Measurements from ENCODE around the gene RASSF4.

DNA sequence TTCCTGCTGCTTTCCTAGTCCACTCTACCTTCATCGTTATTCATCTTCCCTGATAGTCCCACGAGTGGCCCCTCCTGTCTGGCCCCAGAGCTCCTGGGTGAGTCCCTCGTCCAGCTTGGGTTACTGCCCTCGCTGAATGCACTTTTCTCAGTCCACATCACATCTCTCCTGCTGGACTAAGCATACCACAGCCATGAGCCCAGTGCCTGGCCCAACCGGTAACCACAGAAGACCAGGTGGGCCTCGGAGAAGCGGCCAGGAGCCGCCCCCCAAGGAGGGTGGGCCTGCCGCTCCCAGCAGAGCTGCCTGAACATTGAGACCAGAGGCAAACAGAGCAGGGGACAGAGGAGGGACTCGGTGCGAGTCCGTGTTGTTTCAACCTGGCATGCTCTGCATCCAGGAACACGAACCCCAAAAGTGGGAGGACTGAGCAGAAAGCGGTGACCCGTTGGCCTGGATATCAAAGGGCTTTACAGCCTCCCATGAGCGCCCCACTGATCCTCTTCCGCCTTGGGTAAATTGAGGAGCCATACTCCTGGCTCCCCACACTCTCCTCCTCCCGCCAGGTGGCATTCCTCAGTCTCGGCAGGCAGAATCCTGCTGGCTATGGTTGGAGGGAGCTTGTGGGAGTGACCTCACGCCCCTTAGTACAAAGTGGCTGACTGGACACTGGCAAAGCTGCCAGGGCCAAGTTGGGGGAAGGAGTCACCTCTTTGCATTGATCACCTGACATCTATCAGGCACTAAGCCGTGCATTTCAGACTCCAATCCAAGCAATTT lies 35.2 kb upstream of the RASSF4 start:
- TF ChIP-seq, protein P1, sequence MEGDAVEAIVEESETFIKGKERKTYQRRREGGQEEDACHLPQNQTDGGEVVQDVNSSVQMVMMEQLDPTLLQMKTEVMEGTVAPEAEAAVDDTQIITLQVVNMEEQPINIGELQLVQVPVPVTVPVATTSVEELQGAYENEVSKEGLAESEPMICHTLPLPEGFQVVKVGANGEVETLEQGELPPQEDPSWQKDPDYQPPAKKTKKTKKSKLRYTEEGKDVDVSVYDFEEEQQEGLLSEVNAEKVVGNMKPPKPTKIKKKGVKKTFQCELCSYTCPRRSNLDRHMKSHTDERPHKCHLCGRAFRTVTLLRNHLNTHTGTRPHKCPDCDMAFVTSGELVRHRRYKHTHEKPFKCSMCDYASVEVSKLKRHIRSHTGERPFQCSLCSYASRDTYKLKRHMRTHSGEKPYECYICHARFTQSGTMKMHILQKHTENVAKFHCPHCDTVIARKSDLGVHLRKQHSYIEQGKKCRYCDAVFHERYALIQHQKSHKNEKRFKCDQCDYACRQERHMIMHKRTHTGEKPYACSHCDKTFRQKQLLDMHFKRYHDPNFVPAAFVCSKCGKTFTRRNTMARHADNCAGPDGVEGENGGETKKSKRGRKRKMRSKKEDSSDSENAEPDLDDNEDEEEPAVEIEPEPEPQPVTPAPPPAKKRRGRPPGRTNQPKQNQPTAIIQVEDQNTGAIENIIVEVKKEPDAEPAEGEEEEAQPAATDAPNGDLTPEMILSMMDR (IDR thresholded peaks at IDR 0.05): no peak
- no peak for TF ChIP-seq POLR2AphosphoS5 (IDR thresholded peaks at IDR 0.05)
- no peak for TF ChIP-seq POLR2A (IDR thresholded peaks at IDR 0.05)
- TF ChIP-seq EP300 (IDR thresholded peaks at IDR 0.05): no peak
